ENCODE measurements around the gene TBC1D9B.

The TBC1D9B gene

DNA sequence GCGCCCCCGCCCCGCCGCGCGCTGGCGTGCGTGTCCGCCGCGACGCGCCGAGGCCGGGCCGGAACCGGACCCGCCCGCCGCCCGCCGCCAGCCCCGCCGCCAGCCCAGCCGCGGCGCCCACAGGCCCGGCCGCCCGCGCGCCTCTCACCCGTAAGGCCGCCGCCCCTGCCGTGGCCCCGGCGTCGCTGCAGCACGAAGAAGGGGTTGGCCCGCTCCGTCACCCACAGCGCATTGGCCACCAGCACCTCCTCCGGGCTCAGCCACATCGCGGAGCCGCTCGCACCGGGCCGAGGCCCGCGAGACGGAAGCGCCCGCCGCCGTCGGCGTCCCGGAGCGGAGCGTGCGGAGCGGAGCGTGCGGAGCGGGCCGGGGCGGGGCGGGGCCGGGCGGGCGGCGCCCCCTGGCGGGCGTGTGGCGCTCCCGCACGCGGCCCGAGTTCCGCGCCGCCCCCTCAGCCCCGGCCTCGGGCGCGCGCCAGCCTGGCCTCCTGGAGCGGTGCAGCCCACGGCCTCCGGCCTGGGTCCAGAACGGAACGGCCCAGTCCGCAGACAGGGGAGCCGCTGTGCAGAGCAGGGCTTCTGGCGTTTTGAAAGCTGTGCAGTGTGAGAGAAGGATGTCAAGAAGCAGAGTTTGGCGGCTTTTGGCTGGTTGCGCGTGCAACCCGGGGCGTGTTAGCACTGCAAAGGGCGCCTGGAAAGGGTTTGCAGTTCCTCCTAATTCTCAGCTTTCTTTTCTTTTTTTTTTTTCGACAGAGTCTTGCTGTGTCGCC lies at the start of gene TBC1D9B:
TSS of gene TBC1D9B (minus strand) at position 342 of the 769 bp plus-strand sequence. CDS start at position 266, 76 bp downstream.
- DNase-seq (ENCODE audit: low read depth in 2 of 3, low spot score in 2 of 3), result peak; percentile 35 to 40 (median 39)

DNA sequence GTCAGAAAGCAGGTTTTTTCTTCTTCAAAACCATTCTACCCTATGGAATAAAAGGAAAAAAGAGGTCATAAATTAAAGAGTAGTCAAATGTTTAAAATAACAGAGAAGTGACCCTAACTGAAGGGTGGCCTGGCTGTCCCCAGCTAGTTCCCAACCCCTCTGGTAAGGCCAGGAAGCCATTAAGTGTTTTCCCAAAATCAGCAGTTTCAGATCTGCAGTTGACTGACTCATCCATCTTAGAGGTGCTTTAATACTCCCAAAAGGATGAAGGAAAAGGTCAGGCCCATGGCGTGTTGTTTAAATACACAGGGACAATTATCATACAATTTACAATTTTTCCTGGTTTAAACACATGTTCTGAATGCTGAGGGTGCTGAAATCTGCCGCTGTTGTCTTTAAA lies 47.9 kb upstream of the TBC1D9B start:
- DNase-seq (ENCODE audit: low read depth in 2 of 3, low spot score in 2 of 3), result no peak

DNA sequence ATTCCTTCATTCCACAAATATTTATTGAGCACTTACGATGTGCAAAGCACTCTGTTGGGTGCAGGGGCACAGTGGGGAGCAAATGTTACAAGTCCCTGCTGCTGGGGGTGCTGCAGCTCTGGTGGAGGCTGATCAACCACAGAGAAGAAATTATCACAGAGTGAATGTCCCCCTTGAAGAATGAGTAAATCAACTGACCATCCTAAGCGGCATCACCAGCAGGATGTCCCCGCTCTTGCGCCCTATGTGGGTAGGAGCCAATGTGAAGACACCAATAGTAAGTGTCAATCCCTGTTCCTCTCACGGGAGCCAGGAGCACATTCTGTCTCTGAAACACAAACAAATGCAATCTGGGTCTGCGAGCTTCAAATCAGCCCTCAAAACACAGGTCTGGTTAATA lies 47.4 kb upstream of the TBC1D9B start:
- DNase-seq (ENCODE audit: low read depth in 2 of 3, low spot score in 2 of 3), result no peak

DNA sequence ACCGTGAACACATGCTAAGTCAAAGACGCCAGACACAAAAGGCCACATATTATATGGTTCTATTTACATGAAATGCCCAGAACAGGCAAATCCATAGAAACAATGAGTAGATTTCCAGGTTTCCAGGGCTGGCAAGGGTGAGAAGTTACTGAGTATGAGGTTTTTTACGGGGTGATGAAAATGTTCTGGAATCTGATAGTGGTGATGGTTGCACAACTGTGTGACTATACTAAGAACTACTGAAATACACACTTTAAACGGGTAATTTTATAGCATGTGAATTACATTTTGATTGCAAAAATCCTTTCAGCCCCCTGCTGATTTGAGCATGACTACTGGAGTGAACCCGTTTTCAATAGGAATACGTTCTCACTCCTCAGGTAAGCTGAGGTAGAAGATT lies 46.7 kb upstream of the TBC1D9B start:
- no peak for DNase-seq (ENCODE audit: low read depth in 2 of 3, low spot score in 2 of 3)

DNA sequence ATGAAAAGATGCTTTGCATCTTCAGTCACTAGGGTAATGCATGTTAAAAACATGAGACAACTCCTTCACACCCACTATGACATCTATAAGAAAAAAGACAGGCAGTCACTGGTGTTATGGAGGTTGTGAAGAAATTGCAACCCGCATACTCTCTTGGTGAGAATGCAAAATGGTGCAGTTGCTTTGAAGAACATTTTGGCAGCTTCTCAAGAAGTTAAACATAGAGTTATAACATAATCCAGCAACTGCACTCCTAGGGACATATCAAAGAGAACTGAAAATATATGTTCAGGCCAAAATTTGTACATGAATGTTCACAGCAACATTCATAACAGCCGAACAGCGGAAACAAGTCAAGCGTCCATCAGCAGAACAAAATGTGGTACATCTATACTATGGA lies 46.3 kb upstream of the TBC1D9B start:
- DNase-seq (ENCODE audit: low read depth in 2 of 3, low spot score in 2 of 3), result no peak

DNA sequence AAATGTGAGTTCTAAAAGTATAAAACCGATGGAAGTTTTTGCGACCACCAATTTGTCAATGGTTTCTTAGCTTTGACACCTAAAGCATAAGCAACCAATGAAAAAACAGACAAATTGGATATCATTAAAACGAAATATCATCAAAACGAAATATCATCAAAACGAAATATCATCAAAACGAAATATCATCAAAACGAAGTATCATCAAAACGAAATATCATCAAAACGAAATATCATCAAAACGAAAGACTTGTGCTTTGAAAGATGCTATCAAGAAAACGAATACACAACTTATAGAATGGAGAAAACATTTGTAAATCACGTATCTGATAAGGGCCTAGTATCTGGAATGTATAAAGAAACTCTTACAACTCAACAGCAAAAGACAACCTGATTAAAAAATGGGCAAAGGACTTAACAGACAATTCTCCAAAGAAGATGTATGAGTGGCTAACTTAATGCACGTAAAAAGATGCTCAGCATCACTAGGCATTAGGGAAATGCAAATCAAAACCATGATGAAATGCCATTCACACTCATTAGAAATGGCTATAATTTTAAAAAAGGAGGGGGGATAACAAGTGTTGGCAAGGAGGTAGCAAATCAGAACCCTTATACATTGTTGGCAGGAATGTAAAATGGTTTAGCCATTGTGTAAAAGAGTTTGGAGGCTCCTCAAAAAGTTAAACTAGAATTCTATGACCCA lies 29.4 kb upstream of the TBC1D9B start:
- no peak for DNase-seq (ENCODE audit: low read depth in 2 of 3, low spot score in 2 of 3)

DNA sequence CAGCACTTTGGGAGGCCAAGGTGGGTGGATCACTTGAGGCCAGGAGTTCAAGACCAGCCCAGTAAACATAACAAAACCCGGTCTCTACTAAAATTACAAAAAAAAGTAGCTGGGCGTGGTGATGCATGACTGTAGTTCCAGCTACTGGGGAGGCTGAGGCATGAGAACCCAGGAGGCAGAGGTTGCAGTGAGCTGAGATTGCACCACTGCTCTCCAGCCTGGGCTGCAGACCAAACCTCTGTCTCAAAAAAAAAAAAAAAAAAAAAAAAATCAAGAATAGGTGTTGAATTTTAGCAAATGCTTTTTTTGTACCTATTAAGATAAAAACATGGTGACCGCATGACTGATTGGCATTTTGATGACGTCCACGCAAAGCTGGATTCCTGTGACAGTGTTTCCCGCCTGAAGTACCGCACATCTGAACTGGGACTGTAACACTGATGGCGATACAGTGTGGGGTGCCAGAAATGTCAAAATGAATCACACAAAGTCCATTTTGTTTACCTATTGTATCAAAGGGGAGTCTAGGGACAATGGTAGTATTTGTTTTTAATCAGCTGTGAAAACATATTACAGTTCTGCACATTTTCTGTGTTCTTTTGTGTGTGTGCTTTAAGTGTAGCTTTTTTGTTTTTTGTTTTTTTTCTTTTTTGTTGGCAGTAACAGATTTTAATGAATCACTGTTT lies 23.2 kb upstream of the TBC1D9B start:
- no peak for DNase-seq (ENCODE audit: low read depth in 2 of 3, low spot score in 2 of 3)

DNA sequence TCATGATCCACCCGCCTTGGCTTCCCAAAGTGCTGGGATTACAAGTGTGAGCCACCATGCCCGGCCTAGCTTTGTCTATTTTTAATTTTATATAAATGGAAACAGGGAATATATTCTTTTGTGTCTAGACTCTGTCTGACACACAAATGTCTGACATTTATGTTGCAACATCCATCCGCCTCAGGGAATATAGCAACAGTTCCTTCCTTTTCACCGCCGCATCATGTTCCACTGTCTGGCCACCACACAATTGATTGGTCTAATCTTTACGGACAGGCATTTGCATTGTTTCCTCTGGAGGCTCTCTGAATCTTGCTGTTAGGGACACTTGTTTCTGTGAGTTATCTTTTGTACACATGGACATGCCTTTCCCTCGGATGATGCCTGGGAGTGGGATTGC lies 20.1 kb upstream of the TBC1D9B start:
- no peak for DNase-seq (ENCODE audit: low read depth in 2 of 3, low spot score in 2 of 3)

DNA sequence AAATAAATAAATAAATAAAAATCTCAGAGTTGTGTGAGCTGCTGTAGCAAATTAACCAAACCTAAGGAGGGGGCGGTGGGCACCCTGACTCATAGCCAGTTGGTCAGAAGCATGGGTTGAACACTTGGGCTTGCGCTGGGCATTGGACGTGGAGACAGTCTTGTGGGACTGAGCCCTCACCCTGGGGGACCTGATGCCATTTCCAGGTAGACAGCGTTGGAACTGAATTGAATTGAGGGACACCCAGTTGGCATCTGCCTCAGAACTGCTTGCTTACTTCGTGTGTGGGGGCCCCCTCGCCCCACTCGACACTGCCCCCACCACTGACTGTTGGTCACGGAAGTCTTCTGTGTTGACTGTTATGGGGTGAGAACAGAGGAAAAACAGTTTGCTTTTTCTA lies 19.0 kb upstream of the TBC1D9B start:
- no peak for DNase-seq (ENCODE audit: low read depth in 2 of 3, low spot score in 2 of 3)

DNA sequence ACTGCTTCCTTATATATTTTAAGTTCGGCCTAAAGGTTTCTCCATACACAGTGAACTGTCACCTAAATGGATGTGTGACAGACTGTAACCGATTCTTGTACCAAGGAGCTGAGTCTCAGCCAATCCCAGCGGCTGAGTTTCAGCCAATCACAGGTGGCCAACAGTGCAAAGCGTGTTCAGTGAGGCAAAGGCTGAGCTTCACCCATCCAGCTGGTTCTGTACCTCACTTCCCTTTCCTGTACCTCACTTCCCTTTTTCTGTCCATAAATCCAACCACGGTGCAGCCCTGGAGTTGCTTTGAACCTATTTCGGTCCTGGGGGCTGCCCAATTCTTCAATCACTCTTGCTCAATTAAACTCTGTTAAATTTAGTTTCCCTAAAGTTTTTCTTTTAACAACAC lies 15.7 kb upstream of the TBC1D9B start:
- no peak for DNase-seq (ENCODE audit: low read depth in 2 of 3, low spot score in 2 of 3)

DNA sequence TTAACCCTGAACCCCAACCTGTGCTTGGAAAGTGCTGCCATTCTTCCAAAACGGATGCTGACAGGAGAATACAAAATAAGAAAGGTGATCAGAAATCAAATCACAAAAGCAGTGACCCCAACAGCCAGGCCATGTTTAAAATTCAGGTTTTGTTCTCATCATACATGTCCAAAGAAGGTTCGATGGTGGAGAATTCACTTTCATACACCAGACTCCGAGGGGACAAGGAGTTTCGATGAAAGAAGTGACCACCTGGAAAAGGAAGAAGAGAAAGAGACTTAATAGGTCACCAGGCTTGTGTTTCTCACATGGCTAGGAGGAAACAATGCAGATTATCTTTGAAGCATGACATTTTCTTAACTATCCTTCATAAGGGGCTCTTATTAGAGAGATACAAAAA lies 12.5 kb upstream of the TBC1D9B start:
- DNase-seq (ENCODE audit: low read depth in 2 of 3, low spot score in 2 of 3), result no peak

DNA sequence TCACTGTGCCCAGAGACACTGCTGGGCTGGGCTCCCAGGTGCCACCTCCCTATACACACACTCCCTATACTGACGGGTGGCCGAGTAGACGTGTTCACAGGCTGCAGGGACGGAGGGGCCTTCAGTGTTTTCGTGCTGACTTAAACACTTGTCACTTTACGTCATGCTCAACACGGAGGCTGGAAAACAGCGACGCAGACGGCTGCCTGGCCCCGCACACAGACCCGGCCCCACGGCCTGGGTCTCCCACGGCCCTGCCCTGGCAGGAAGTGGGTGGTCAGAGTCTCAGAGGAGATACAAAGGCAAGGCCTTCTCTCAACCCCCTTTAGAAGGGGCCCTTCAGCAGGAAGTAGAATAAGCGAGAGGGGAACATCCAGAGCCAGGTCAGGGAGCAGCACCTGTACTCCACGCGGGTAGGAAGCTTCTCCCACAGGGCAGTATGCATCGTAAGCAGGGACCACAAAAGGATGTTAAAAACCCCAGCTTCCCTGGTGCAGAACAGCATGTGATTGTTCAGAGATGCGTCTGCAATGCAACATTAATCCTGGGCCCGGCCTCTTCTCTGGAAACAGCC lies 11.9 kb upstream of the TBC1D9B start:
- DNase-seq (ENCODE audit: low read depth in 2 of 3, low spot score in 2 of 3), result no peak

DNA sequence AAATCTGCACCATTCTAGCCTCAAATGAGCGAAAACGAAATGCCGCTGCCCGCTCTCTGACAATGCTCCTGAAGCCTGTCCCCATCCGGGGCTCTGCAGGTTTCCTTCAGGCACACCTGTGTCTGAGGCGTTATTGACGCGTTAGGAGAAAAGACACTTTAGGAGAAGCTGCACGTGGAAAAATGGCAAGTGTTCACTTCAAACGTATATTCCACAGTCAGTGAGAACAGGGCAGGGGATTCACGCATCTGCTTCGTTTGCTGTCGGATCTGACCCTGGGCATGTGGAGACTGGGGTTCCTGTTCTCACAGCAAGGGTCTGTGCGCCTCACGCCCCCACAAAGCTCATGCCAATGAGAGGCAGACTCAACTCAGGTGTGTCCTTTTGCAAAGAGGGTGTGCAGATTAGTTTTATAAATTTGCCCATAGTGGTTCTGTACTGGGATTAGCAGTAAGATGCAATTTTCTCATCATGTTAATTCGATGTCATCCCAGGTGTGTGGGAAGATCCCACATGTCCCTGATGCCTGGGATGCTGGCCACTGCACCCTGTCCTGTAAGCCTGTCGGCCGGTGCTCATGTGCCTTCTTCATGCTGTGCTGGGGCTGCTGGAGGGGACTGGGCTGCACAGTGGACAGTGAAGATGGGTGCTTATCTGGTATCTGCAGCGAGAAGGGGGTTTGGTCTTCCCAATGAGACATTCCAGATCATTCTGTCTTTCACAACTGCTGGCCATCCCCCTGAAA lies 11.2 kb upstream of the TBC1D9B start:
- no peak for DNase-seq (ENCODE audit: low read depth in 2 of 3, low spot score in 2 of 3)

DNA sequence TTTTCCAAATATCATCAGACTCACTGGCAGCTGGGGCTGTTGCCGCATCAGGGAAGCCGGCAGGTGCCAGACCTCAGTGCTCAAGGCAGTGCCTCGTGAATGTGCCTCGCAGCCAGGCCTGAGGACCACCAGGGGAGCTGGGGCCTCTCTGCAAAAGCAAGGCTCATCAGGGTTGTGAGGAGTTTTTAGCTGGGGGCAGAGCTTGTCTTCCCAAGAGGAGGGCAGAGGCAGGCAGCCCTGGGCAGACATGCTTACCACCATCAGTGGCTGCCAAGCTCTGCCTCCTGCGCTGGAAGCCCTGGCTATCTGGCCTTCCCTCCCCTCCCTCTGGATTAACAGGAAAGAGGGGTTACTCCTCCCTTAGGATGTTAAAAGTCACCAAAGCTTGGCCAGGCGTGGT lies 8.8 kb upstream of the TBC1D9B start:
- DNase-seq (ENCODE audit: low read depth in 2 of 3, low spot score in 2 of 3), result no peak

DNA sequence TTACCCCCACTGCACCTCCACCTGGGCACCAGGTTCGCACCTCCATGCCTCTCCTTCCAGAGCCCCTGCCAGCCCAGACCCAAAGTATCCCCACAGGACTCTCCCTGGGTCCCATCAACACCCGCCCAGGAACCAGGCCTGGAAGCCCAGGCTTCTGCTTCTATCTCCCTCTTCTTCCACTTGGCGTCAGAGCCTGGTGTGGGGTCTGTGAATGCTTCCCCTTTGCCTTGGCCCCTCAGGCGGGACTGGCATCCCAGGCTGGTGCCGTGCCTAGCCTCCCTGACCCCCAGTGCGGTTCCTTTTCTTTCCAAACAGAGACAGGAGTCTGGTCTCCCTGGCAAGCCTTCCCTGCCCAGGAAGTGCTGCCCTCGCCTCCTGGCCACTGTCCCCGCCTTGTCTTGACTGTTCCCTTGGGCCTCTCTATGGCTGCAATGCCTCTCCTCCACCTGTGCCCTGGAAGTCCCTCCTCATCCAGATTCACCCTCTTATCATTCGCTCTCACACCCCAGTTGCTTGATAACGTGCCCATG lies 7.8 kb upstream of the TBC1D9B start:
- no peak for DNase-seq (ENCODE audit: low read depth in 2 of 3, low spot score in 2 of 3)

DNA sequence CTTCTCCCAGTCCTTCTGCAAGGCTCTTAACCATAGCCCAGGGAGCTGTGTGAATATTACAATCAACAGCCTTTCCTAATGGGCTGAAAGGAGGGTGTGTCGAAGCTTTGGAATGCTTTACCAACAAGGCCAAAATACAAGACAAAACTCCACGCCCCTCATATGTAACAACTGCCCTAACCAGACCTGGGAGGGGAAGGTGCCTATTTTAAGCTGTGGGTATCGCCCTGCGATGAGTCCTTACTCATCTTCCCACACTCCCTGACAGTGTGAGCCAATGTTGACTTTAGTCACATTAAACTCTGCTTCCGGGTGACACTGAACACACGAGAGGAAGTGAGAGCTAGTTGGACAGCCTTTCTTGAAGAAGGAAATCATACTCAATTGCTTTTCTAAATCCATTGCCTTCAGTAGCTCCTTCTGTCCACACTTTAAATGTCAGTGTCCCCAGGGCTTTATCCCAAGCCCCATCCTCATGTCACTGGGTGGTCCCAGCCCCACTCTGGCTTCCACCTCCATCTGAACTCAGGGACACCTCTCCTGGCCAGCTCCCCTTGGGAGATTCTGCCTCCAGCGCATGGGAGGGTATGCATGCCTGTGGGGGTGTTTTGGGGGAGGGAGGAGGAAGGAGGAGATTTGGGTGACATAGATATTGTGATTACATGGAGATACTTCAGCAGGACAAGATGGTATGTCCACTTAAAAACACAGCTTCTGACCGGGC lies 6.5 kb upstream of the TBC1D9B start:
- DNase-seq (ENCODE audit: low read depth in 2 of 3, low spot score in 2 of 3), result no peak

DNA sequence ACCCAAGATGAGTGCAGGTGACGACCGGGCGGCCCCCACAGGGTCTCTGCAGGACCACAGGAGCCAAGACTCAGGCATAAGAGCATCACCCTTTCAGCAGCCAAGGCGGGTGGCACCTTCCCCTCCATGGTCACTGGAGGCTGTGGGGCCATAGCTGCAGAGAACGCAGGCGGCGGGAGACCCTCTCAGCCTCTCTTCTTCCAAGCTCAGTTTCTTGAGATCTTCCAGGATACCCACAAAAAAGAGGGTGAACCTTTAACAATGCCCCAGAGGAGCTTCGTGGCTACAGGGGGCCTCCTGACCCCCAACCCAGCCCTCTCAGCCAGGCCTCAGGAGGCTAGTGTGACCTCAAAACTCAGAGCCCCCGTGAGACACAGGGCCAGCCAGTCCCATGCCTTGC lies 5.8 kb upstream of the TBC1D9B start:
- no peak for DNase-seq (ENCODE audit: low read depth in 2 of 3, low spot score in 2 of 3)

DNA sequence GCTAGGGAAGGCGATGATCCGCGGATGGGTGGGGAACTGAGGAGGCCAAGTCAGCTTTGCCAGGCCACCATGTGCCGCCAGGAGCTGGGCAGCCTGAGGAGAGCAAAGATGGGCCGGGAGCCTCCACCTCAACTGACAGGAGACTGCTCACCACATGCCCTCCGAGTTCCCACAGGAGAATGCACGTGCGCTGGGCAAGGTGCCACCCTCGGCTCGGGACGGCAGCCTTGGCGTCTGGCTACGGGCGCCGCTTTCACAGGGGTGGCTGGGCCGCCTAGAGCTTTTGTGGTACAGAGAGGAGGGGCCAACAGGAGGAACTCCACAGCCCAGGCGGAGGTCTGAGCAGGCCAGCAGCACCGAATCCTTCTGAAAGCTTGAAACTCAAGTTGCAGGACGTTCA lies 5.3 kb upstream of the TBC1D9B start:
- no peak for DNase-seq (ENCODE audit: low read depth in 2 of 3, low spot score in 2 of 3)

DNA sequence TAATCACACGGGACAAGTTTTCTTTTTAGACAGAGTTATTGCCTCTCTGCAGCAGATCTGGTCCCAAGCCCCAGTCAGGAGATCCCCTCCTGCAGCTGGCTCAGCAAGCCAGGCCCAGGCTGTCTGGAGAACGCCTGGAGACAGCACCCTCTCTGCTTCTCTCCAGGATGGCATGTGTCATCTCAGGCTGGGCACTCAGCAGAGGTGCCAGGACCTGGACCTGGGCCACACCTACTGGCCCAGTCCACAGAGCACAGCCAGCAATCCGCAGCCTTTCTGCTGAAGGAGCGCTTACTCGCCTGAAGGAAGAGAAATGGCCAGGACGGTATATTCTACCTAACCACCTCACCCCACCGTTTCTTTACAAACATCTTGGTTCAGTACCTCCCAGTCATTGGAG lies 4.7 kb upstream of the TBC1D9B start:
- no peak for DNase-seq (ENCODE audit: low read depth in 2 of 3, low spot score in 2 of 3)

DNA sequence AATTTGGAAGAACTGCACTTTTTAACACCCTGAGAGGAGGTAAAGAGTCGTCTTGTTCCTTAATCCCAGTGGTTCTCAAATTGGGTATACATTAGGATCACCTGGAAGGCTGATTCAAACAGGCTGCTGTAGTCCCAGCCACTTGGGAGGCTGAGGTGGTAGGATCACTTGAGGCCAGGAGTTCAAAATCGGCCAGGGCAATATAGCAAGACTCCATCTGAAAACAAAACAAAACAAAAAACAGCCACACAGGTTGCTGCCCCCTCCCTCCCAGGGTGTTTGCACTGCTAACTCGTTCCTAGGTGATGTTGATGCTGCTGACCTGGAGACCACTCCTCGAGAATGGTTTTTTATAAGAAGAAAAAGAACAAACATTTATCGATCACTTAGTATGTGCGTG lies 1.5 kb upstream of the TBC1D9B start:
- no peak for DNase-seq (ENCODE audit: low read depth in 2 of 3, low spot score in 2 of 3)

Data from activated CD8-positive, alpha-beta memory T cell treated with anti-CD3 and anti-CD28 coated beads for 48 hours (primary cell).